PC-3 (cell line): ENCODE measurements around the gene CMSS1. TPM values are rescaled to one million over a fixed set of nuclear protein-coding genes. Genes with fewer than 3 reads are reported as not detected.

Experiments
- ATAC-seq: fragments of 200-7000 bp; cut with Tn5 transposase; 2 replicates; pipeline ENCODE4 v1.9.1; 2020; ENCODE audit warnings: mild to moderate bottlenecking, moderate library complexity
- BruUV-seq: library from RNA; stranded (reverse); fragments of 400-500 nt; replicated peaks from 2 replicates; lab custom pipeline; 2021; lab: Mats Ljungman, UMichigan
- CTCF ChIA-PET: fragments of 300-600 bp; sonication (Branson Sonifier 250); formaldehyde crosslinking; loops from one replicate; lab custom pipeline; 2022; ENCODE audit warnings: antibody characterized with exemption; lab: Charles Lee
- POLR2A ChIA-PET: fragments of 300-600 bp; sonication (Branson Sonifier 250); formaldehyde crosslinking; loops from one replicate; lab custom pipeline; 2022; ENCODE audit warnings: antibody characterized with exemption; ENCODE audit not compliant: unreplicated experiment; lab: Charles Lee
- DNase-seq: peaks from one replicate; pipeline ENCODE4 v3.0.0-alpha.2; 2015
- H2AFZ ChIP-seq: fragments of 300-600 bp; sonication (generic); 2 replicates; pipeline ENCODE4 v1.6.0; 2016; ENCODE audit warnings: antibody characterized with exemption, low read length
- H3F3A ChIP-seq: fragments of 300-600 bp; sonication (generic); one replicate; pipeline ENCODE4 v1.6.0; 2017; ENCODE audit warnings: antibody characterized with exemption, low read length, control low read depth, mild to moderate bottlenecking; ENCODE audit not compliant: unreplicated experiment
- H3K27ac ChIP-seq: fragments of 300-600 bp; sonication (generic); 2 replicates; pipeline ENCODE4 v1.5.1; 2016; ENCODE audit warnings: mild to moderate bottlenecking, low read length
- H3K27me3 ChIP-seq: fragments of 300-600 bp; sonication (generic); 2 replicates; pipeline ENCODE4 v1.6.1; 2016; ENCODE audit warnings: low read length, mixed read lengths
- H3K36me3 ChIP-seq: fragments of 300-600 bp; sonication (generic); 2 replicates; pipeline ENCODE4 v1.6.1; 2016; ENCODE audit warnings: low read depth, mixed run types, low read length, mixed read lengths
- H3K4me1 ChIP-seq: fragments of 300-600 bp; sonication (generic); 2 replicates; pipeline ENCODE4 v1.5.1; 2016; ENCODE audit warnings: low read length; ENCODE audit not compliant: insufficient read depth
- H3K4me2 ChIP-seq: fragments of 300-600 bp; sonication (generic); 2 replicates; pipeline ENCODE4 v1.6.0; 2016; ENCODE audit warnings: low read length
- H3K4me3 ChIP-seq: fragments of 300-600 bp; sonication (generic); 2 replicates; pipeline ENCODE4 v1.5.1; 2016; ENCODE audit warnings: mild to moderate bottlenecking, low read length, mixed read lengths
- H3K79me2 ChIP-seq: fragments of 300-600 bp; sonication (generic); 2 replicates; pipeline ENCODE4 v1.6.1; 2017; ENCODE audit warnings: low read length, mixed read lengths
- H3K9ac ChIP-seq: fragments of 300-600 bp; sonication (generic); 2 replicates; pipeline ENCODE4 v1.6.0; 2016; ENCODE audit warnings: mild to moderate bottlenecking, low read length
- H3K9me2 ChIP-seq: fragments of 300-600 bp; sonication (generic); replicated peaks from 2 replicates; pipeline ENCODE4 v1.6.1; 2016; ENCODE audit warnings: mixed run types, low read length, mixed read lengths
- H3K9me3 ChIP-seq: fragments of 300-600 bp; sonication (generic); 2 replicates; pipeline ENCODE4 v1.6.1; 2016; ENCODE audit warnings: low read length, mixed read lengths
- H4K20me1 ChIP-seq: fragments of 300-600 bp; sonication (generic); 2 replicates; pipeline ENCODE4 v1.6.1; 2016; ENCODE audit warnings: low read length, mixed read lengths
- EZH2 ChIP-seq: fragments of 300-600 bp; sonication (generic); IDR thresholded peaks from one replicate; pipeline ENCODE4 v1.6.1; 2017; ENCODE audit warnings: antibody characterized with exemption, mild to moderate bottlenecking, low read length; ENCODE audit not compliant: unreplicated experiment
- EZH2phosphoT487 ChIP-seq: fragments of 300-600 bp; sonication (generic); IDR thresholded peaks from 2 replicates; pipeline ENCODE4 v1.6.1; 2018; ENCODE audit warnings: mild to moderate bottlenecking, antibody characterized with exemption, low read length, borderline replicate concordance
- intact Hi-C: fragments of 100-400 bp; cut with micrococcal nuclease; formaldehyde crosslinking; loops from 2 replicates; pipeline ENCODE4 v1.9.0; 2023
- total RNA-seq: library from RNA; depleted of rRNA; stranded (reverse); fragments of >200 nt; gene quantifications from 2 replicates; pipeline ENCODE4 v1.2.3, GENCODE V29; 2014
- TF ChIP-seq, protein P1 (sequence below): fragments of 300-600 bp; sonication (generic); conservative IDR thresholded peaks from 2 replicates; pipeline ENCODE4 v1.5.1; 2017; ENCODE audit warnings: antibody characterized with exemption, low read depth, mild to moderate bottlenecking, low read length

The CMSS1 gene
- total RNA-seq, 1 experiment from 2014 or later: 63.1 TPM

- Histone ChIP-seq H3K9me3 (no peaks in the 10 kb centered on the region), H3K9ac (no peak overlapping the region), H3K36me3 (no peaks in the 10 kb centered on the region), H3K4me2 (no peak overlapping the region), H3K4me3 (no peak overlapping the region), H3F3A (no peaks in the 10 kb centered on the region), H3K27me3 (no peaks in the 10 kb centered on the region), H3K79me2 (peaks cover 74% of the 10 kb centered on the region), H3K4me1 (peaks cover 61% of the 10 kb centered on the region), H2AFZ (no peak overlapping the region), H3K9me2 (no peaks in the 10 kb centered on the region), H4K20me1 (no peaks in the 10 kb centered on the region; the same call in 1 of the 2 replicates), H3K27ac (no peak overlapping the region)
- POLR2A ChIA-PET: no interaction called here
- BruUV-seq: no TSS peak
- no peak for DNase-seq
- CTCF ChIA-PET: no interaction called here
- intact Hi-C loops: no loop called here
- TF ChIP-seq, protein P1, sequence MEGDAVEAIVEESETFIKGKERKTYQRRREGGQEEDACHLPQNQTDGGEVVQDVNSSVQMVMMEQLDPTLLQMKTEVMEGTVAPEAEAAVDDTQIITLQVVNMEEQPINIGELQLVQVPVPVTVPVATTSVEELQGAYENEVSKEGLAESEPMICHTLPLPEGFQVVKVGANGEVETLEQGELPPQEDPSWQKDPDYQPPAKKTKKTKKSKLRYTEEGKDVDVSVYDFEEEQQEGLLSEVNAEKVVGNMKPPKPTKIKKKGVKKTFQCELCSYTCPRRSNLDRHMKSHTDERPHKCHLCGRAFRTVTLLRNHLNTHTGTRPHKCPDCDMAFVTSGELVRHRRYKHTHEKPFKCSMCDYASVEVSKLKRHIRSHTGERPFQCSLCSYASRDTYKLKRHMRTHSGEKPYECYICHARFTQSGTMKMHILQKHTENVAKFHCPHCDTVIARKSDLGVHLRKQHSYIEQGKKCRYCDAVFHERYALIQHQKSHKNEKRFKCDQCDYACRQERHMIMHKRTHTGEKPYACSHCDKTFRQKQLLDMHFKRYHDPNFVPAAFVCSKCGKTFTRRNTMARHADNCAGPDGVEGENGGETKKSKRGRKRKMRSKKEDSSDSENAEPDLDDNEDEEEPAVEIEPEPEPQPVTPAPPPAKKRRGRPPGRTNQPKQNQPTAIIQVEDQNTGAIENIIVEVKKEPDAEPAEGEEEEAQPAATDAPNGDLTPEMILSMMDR: no peak
- TF ChIP-seq EZH2 (no peak), EZH2phosphoT487 (no peak)
- ATAC-seq: no peak
These were observed 46.6 kb downstream of the CMSS1 start for GRCh38 chr3:99864289-99864688.

- Histone ChIP-seq H3K4me2 (no peak overlapping the region), H3K27ac (no peak overlapping the region), H3K79me2 (peaks cover 70% of the 10 kb centered on the region), H3K4me1 (peaks cover 52% of the 10 kb centered on the region), H3K9ac (no peak overlapping the region), H3K36me3 (no peaks in the 10 kb centered on the region), H3K9me2 (no peaks in the 10 kb centered on the region), H3K27me3 (no peaks in the 10 kb centered on the region), H3K9me3 (no peaks in the 10 kb centered on the region), H4K20me1 (no peaks in the 10 kb centered on the region; the same call in 1 of the 2 replicates), H2AFZ (no peak overlapping the region), H3K4me3 (no peak overlapping the region), H3F3A (no peaks in the 10 kb centered on the region)
- CTCF ChIA-PET: no interaction called here
- TF ChIP-seq EZH2 (no peak), EZH2phosphoT487 (no peak)
- TF ChIP-seq, protein P1: no peak
- ATAC-seq: no peak
- BruUV-seq: no TSS peak
- intact Hi-C loops: no loop called here
- POLR2A ChIA-PET: no interaction called here
- DNase-seq: peak; percentile 57
These were observed 47.7 kb downstream of the CMSS1 start for GRCh38 chr3:99865321-99865720.

DNA sequence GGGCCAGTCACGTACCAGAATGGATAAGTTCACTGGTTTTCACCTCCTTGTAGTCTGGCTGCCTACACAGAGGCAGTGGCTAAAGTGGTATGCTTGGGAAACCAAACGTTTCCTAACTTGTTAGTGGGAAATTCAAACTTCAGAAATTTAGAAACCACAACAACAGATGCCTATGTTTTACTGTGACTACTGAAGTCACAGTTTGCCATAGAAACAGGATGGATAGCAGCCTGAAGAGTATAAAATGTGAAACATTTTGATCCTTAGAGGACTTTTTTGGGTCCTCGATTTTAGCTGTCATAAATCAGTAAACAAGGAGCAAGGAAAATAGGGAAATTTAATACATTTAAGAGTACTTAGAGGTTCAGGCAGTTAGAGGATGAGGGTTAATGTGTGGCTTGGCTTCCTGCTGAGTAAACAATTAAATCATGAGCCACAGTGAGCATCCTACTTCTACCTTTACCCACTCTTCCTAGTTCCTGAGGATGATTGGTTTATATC, 48.6 kb downstream of the CMSS1 start:
- H3K4me2 ChIP-seq: peak overlapping the region; percentile 45
- ATAC-seq (peak; percentile 59), DNase-seq (peak; percentile 43)
- no peaks in the 10 kb centered on the region; the same call in 1 of the 2 replicates for H4K20me1 ChIP-seq
- ChIA-PET CTCF (no interaction called here), POLR2A (no interaction called here)
- no TSS peak for BruUV-seq
- peaks cover 63% of the 10 kb centered on the region for H3K79me2 ChIP-seq
- H3K9me2 ChIP-seq: no peaks in the 10 kb centered on the region
- H3K27ac ChIP-seq: peak overlapping the region; percentile 30; the same call in 1 of the 2 replicates
- no peaks in the 10 kb centered on the region for H3K36me3 ChIP-seq
- H3F3A ChIP-seq: no peaks in the 10 kb centered on the region
- no peak overlapping the region for H3K4me3 ChIP-seq
- no peaks in the 10 kb centered on the region for H3K27me3 ChIP-seq
- intact Hi-C loops: no loop called here
- H3K9ac ChIP-seq: no peak overlapping the region
- no peaks in the 10 kb centered on the region for H3K9me3 ChIP-seq
- no peak overlapping the region for H2AFZ ChIP-seq
- H3K4me1 ChIP-seq: peaks cover 52% of the 10 kb centered on the region
- TF ChIP-seq EZH2phosphoT487 (no peak), EZH2 (no peak)
- TF ChIP-seq, protein P1: no peak
